Measurements from ENCODE around the gene MRC1. TPM values are rescaled to one million over a fixed set of nuclear protein-coding genes. Genes with fewer than 3 reads are reported as not detected.
A peak's percentile ranks its signal among the peaks of the same experiment; 100 is the strongest.

MRC1 gene
- total and polyA plus RNA-seq, 2 of the 8 experiments (the other 6 are each of a cell fraction or from before 2014, with no cell fraction given): 0.03 to 0.06 TPM

GRCh38 chr10:17872191-17873091 is 63.3 kb downstream of the MRC1 start:
- Histone ChIP-seq H3K4me1 (replicated peaks in 1 of 4; ENCODE audit: control insufficient read depth in 3 of 4, insufficient read depth in 4 of 4, low read length in 3 of 4) (peaks cover 0 to 5% (median 0%) of the 10 kb centered on the region in 4 experiments; a peak in 1 of 7 replicates), H3K9ac (replicated peaks in 1 of 4; ENCODE audit: extremely low read depth in 1 of 4, low read depth in 3 of 4, low read length in 3 of 4) (no peak overlapping the region), H3K4me2 (ENCODE audit: insufficient read depth in 1 of 2, low read depth in 2 of 2, low read length in 2 of 2) (no peak overlapping the region), H4K20me1 (replicated peaks in 1 of 2; ENCODE audit: control insufficient read depth in 1 of 2, insufficient read depth in 2 of 2, low read length in 2 of 2) (no peaks in the 10 kb centered on the region), H3K4ac (replicated peaks; ENCODE audit: insufficient read length, low read depth, low read length) (no peak overlapping the region), H2BK12ac (ENCODE audit: low read depth, low read length) (no peak overlapping the region), H3K27ac (ENCODE audit: low read depth, low read length) (no peak overlapping the region), H3K27me3 (replicated peaks in 1 of 4; ENCODE audit: control insufficient read depth in 3 of 4, extremely low read depth in 1 of 4, insufficient read depth in 3 of 4, low read length in 3 of 4) (no peaks in the 10 kb centered on the region), H3K23me2 (ENCODE audit: low read depth, low read length) (no peaks in the 10 kb centered on the region), H4K5ac (ENCODE audit: insufficient read length, low read depth, low read length) (no peak overlapping the region), H3K79me2 (ENCODE audit: control insufficient read depth in 1 of 2, insufficient read depth in 2 of 2, low read length in 2 of 2) (no peaks in the 10 kb centered on the region), H2BK20ac (ENCODE audit: low read length) (no peak overlapping the region), H3K9me3 (ENCODE audit: insufficient read depth in 2 of 2, low read depth in 1 of 2, low read length in 1 of 2) (no peaks in the 10 kb centered on the region), H2BK15ac (ENCODE audit: low read length) (no peak overlapping the region), H2AFZ (ENCODE audit: low read length) (no peak overlapping the region; the same call in 1 of the 2 replicates), H2BK5ac (ENCODE audit: low read depth, low read length) (no peak overlapping the region), H2AK5ac (ENCODE audit: low read depth, low read length) (no peak overlapping the region), H3K56ac (replicated peaks; ENCODE audit: insufficient read length, low read depth, low read length) (no peak overlapping the region), H2BK120ac (replicated peaks; ENCODE audit: low read depth, low read length) (no peak overlapping the region), H3K36me3 (ENCODE audit: control insufficient read depth in 2 of 4, insufficient read depth in 4 of 4, low read length in 3 of 4) (no peaks in the 10 kb centered on the region), H4K91ac (replicated peaks; ENCODE audit: insufficient read length, low read length) (no peak overlapping the region), H4K8ac (ENCODE audit: extremely low read depth, insufficient read depth, low read length) (no peak overlapping the region), H3K18ac (ENCODE audit: extremely low read depth, low read length) (no peak overlapping the region), H3K79me1 (ENCODE audit: low read depth, low read length) (no peaks in the 10 kb centered on the region), H3K4me3 (ENCODE audit: extremely low read depth in 1 of 4, insufficient read depth in 2 of 4, low read depth in 3 of 4, low read length in 4 of 4) (no peak overlapping the region), H3K23ac (ENCODE audit: insufficient read length) (no peak overlapping the region), H3K14ac (ENCODE audit: insufficient read length) (no peak overlapping the region)
- whole genome bisulfite sequencing, 2 experiments (ENCODE audit: extremely low coverage in 1 of 2, insufficient coverage in 1 of 2, insufficient read length in 1 of 2, insufficient replicate concordance in 2 of 2, low coverage in 1 of 2, low lambda C conversion rate in 2 of 2, missing lambda C conversion rate in 1 of 2): 76% methylated on average over 8 of the region's 8 CpGs; no CpG with 5 or more reads in 1 of the 2 experiments
- CTCF ChIA-PET (ENCODE audit: partially characterized antibody): interaction anchor here (0.6 to 2.8 kb wide), 14 partner anchors 9 to 366 kb away, joined by 3 to 18 read pairs (median 3); no protein-coding TSS in a partner anchor
- FAIRE-seq (no peak), DNase-seq (ENCODE audit: low read depth in 1 of 2, low spot score in 2 of 2) (no peak)
- POLR2A ChIA-PET (ENCODE audit: partially characterized antibody): no interaction called here
- TF ChIP-seq TEAD4 (IDR thresholded peaks at IDR 0.05; ENCODE audit: low read depth, low read length) (no peak), BRCA1 (IDR thresholded peaks at IDR 0.05; ENCODE audit: low read depth, low read length) (no peak), E2F6 (IDR thresholded peaks at IDR 0.05) (no peak), CTCF (IDR thresholded peaks at IDR 0.05; ENCODE audit: control extremely low read depth in 1 of 3, insufficient read depth in 1 of 3, low read depth in 1 of 3, low read length in 3 of 3) (peak in 2 of 3 experiments; percentile 51 to 52; a peak in 3 of 4 replicates), RNF2 (IDR thresholded peaks at IDR 0.05; ENCODE audit: borderline replicate concordance, low read depth, low read length, missing control alignments, poor library complexity, severe bottlenecking) (no peak), TAF7 (optimal IDR thresholded peaks at IDR 0.05; ENCODE audit: borderline replicate concordance, low read depth, low read length) (no peak), NANOG (IDR thresholded peaks at IDR 0.05; ENCODE audit: insufficient read depth, low read depth, low read length, poor library complexity, severe bottlenecking) (peak; percentile 91)
